Measurements from ENCODE around the gene CPT1A.

CPT1A gene

GRCh38 chr11:68715456-68716122, 126.1 kb downstream of the CPT1A start:
- Histone ChIP-seq H3K4me3 (ENCODE audit: low read length) (no peak overlapping the region), H3K27ac (ENCODE audit: low read length) (no peak overlapping the region), H3K27me3 (ENCODE audit: insufficient read depth, low read length) (no peaks in the 10 kb centered on the region), H3K4me1 (ENCODE audit: insufficient read depth, low read length) (no peaks in the 10 kb centered on the region), H3K9ac (ENCODE audit: low read depth, low read length) (no peak overlapping the region), H3K9me3 (ENCODE audit: insufficient read depth, low read depth, low read length) (no peaks in the 10 kb centered on the region), H3K36me3 (ENCODE audit: insufficient read depth, low read depth, low read length) (no peaks in the 10 kb centered on the region)

- Histone ChIP-seq H3K9me3 (ENCODE audit: insufficient read depth, low read depth, low read length) (no peaks in the 10 kb centered on the region), H3K9ac (ENCODE audit: low read depth, low read length) (no peak overlapping the region), H3K27me3 (ENCODE audit: insufficient read depth, low read length) (no peaks in the 10 kb centered on the region), H3K36me3 (ENCODE audit: insufficient read depth, low read depth, low read length) (no peaks in the 10 kb centered on the region), H3K4me3 (ENCODE audit: low read length) (no peak overlapping the region), H3K4me1 (ENCODE audit: insufficient read depth, low read length) (no peaks in the 10 kb centered on the region), H3K27ac (ENCODE audit: low read length) (no peak overlapping the region)
These were observed 127.5 kb downstream of the CPT1A start for GRCh38 chr11:68714060-68714856.

DNA sequence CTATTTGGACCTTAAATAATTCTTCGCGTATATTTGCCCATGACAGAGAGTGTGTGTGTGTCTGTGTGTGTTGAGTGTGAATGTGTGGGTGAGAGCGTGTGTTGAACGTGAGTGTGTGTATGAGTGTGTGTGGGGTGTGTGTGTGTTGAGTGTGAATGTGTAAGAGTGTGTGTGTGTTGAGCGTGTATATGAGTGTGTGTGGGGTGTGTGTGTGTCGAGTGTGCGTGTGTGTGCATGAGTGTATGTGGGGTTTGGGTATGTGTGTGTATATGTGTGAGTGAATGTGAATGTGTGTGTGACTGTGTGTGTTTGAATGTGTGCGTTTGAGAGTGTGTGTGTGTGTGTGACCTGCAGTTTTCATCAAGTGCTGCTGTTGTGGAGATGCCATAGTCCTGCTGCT, 130.6 kb downstream of the CPT1A start:
- Histone ChIP-seq H3K27me3 (ENCODE audit: insufficient read depth, low read length) (no peaks in the 10 kb centered on the region), H3K4me3 (ENCODE audit: low read length) (no peak overlapping the region), H3K4me1 (ENCODE audit: insufficient read depth, low read length) (peaks cover 11% of the 10 kb centered on the region; the same call in 1 of the 2 replicates), H3K9me3 (ENCODE audit: insufficient read depth, low read depth, low read length) (no peaks in the 10 kb centered on the region), H3K9ac (ENCODE audit: low read depth, low read length) (no peak overlapping the region), H3K27ac (ENCODE audit: low read length) (no peak overlapping the region), H3K36me3 (ENCODE audit: insufficient read depth, low read depth, low read length) (no peaks in the 10 kb centered on the region)

DNA sequence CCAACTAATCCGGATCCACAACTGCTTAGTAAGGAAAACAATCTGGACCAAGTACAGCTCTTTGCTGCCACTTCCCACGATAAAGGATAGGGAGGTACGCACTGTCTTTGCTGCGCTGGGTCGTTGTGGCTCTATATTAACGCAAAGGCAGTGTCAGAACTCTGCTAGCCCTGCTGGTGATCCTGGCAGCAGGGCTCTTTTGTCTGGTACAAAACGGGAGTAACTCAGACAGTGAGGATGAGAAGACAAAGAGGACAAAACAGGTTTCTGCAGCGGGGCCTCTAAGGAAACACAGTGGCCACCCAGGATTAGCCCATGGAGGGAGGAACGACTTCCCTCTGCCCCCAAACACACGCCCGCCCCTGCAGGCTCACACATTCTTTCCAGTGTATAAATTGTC, 131.3 kb downstream of the CPT1A start:
- H3K27ac ChIP-seq (ENCODE audit: low read length) = no peak overlapping the region
- H3K36me3 ChIP-seq (ENCODE audit: insufficient read depth, low read depth, low read length) = no peaks in the 10 kb centered on the region
- H3K4me1 ChIP-seq (ENCODE audit: insufficient read depth, low read length) = peaks cover 13% of the 10 kb centered on the region; the same call in 1 of the 2 replicates
- H3K4me3 ChIP-seq (ENCODE audit: low read length) = no peak overlapping the region
- no peaks in the 10 kb centered on the region for H3K9me3 ChIP-seq (ENCODE audit: insufficient read depth, low read depth, low read length)
- H3K27me3 ChIP-seq (ENCODE audit: insufficient read depth, low read length) = no peaks in the 10 kb centered on the region
- H3K9ac ChIP-seq (ENCODE audit: low read depth, low read length) = no peak overlapping the region

GRCh38 chr11:68709062-68709461, 132.7 kb downstream of the CPT1A start:
- H3K36me3 ChIP-seq (ENCODE audit: insufficient read depth, low read depth, low read length) = no peaks in the 10 kb centered on the region
- H3K27ac ChIP-seq (ENCODE audit: low read length) = no peak overlapping the region
- H3K9ac ChIP-seq (ENCODE audit: low read depth, low read length) = no peak overlapping the region
- H3K9me3 ChIP-seq (ENCODE audit: insufficient read depth, low read depth, low read length) = no peaks in the 10 kb centered on the region
- H3K4me1 ChIP-seq (ENCODE audit: insufficient read depth, low read length) = peaks cover 13% of the 10 kb centered on the region; the same call in 1 of the 2 replicates
- H3K4me3 ChIP-seq (ENCODE audit: low read length) = no peak overlapping the region
- no peaks in the 10 kb centered on the region for H3K27me3 ChIP-seq (ENCODE audit: insufficient read depth, low read length)

DNA sequence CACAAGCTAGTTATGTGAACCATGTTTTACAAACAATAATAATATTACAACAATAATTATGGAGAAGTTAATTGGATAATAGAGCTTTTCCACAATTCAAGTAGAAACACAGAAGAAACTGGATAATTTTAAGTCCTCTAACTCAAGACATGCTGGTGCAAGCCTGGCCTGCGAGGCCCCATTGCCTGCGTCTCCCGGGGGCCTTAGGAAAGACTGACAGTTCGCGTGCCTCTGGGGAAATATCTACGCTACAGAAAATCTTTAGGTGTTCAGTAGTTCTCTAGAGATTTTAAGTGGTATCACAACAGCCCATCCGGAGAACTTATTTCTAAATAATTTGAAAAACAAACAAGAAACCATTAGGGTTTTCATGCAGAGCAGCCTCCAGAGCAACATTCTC, 134.2 kb downstream of the CPT1A start:
- Histone ChIP-seq H3K27me3 (ENCODE audit: insufficient read depth, low read length) (no peaks in the 10 kb centered on the region), H3K4me3 (ENCODE audit: low read length) (no peak overlapping the region), H3K4me1 (ENCODE audit: insufficient read depth, low read length) (peaks cover 13% of the 10 kb centered on the region; the same call in 1 of the 2 replicates), H3K9ac (ENCODE audit: low read depth, low read length) (no peak overlapping the region), H3K27ac (ENCODE audit: low read length) (no peak overlapping the region), H3K9me3 (ENCODE audit: insufficient read depth, low read depth, low read length) (no peaks in the 10 kb centered on the region), H3K36me3 (ENCODE audit: insufficient read depth, low read depth, low read length) (no peaks in the 10 kb centered on the region)

- Histone ChIP-seq H3K4me1 (ENCODE audit: insufficient read depth, low read length) (peaks cover 13% of the 10 kb centered on the region; the same call in 1 of the 2 replicates), H3K27ac (ENCODE audit: low read length) (no peak overlapping the region), H3K4me3 (ENCODE audit: low read length) (peak overlapping the region; percentile 29; the same call in 1 of the 2 replicates), H3K9me3 (ENCODE audit: insufficient read depth, low read depth, low read length) (no peaks in the 10 kb centered on the region), H3K9ac (ENCODE audit: low read depth, low read length) (no peak overlapping the region), H3K36me3 (ENCODE audit: insufficient read depth, low read depth, low read length) (no peaks in the 10 kb centered on the region), H3K27me3 (ENCODE audit: insufficient read depth, low read length) (no peaks in the 10 kb centered on the region)
These were observed 136.8 kb downstream of the CPT1A start for GRCh38 chr11:68704887-68705286.

Measured in iPS-20b (cell line).